GM19240 (cell line): ENCODE data around the gene C1S.
"Not testable (repeated sequence)": the region's sequence is repeated elsewhere in the genome, so short reads cannot be mapped to it uniquely, and the experiment has no call there.

ENCODE experiments used
- DNase-seq: peaks from one replicate; pipeline ENCODE4 v3.0.0; 2011; ENCODE audit warnings: low spot score; ENCODE audit not compliant: insufficient read length

The C1S gene

GRCh38 chr12:7102582-7102981 lies 42.1 kb downstream of the C1S start:
- DNase-seq: no peak

GRCh38 chr12:7103837-7104584 lies 43.5 kb downstream of the C1S start:
- DNase-seq: no peak

DNA sequence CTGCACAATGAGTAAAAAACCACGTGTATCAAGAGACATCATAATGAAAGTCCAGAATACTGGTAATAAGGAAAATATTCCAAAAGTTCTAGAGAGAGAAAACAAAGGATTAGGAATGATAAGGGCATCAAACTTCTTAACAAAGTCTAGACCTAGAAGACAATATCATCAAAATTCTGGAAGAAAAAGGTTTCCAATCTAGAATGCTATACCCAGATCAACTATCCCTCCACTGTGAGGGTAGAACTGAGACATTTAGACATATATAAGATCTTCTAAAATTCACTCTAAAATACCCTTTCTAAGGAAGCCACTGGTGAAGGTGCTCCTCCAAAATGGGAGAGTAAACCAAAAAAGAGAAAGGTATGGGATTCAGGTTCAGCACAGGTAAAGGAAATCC lies 45.6 kb downstream of the C1S start:
- no peak for DNase-seq

DNA sequence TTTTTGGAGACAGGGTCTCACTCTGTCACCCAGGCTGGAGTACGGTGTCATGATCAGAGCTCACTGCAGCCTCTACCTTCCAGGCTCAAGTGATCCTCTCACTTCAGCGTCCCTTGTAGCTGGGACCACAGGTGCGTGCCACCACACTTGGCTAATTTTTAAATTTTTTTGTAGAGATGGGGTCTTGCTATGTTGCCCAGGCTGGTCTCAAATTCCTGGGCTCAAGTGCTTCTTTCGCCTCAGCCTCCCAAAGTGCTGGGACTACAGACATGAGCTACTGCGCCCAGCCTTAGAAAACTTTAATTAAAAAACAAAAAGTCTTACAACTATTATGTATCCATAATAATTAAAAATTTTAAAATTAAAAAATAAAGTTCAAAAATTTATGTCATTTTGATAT lies 46.7 kb downstream of the C1S start:
- DNase-seq: not testable (repeated sequence)

DNA sequence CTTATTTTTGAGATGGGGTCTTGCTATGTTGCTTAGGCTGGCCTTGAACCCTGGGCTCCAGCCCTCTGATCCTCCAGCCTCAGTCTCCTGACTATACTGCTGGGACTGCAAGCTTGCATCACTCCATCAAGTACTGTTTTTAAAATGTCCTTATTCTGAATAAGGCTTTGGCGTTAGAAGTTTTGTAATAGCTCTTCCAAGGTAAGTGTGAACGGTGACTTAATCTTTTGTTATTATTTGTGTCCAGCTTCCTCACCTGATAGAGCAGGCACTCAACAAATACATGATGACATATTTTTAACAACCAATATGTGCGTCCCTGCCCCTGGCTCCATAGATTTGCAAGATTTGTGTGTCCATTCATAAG lies 47.1 kb downstream of the C1S start:
- no peak for DNase-seq

GRCh38 chr12:7108003-7108795 lies 47.7 kb downstream of the C1S start:
- DNase-seq: peak; percentile 86

DNA sequence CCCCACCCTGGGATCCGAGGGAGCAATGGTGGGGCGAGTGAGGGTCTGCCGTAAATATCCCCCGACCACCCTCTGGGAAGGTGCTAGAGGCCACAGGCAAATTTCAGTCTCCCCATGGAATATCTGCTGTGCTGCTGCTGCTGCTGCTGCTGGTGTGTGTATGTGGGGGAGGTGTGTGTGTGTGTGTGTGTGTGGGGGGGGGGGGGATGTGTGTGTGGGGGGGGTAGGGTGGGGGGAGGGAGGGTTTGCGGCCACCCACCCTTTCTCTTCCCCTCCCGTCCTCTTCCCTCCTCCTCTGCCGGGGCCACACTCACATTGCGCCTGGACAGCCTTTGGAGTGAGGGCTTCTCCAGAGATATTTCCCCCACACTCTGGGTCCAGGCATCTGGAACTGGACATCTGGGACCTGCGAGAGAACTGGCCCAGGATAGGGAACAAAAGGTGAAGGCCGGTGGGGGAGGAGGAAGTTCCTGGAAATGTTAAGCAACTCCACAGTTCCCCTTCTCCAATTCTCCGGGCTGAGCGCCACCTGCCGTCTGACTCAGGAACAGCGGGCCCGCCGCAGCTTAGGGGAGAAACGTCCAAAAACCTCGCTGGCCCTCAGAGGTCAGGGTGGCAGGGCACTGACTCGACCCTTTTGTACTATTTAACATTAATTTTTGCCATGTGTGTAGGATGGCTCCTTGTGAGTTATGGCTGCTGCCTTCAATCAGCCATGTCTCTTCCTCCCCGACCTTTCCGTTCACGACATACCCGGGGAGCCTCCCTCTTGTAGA lies 48.5 kb downstream of the C1S start, which contains the start of gene C1RL:
C1RL (minus strand) TSS at position 419 of the 776 bp plus-strand sequence; CDS start at position 385, 34 bp downstream.
- DNase-seq: peak; percentile 34

DNA sequence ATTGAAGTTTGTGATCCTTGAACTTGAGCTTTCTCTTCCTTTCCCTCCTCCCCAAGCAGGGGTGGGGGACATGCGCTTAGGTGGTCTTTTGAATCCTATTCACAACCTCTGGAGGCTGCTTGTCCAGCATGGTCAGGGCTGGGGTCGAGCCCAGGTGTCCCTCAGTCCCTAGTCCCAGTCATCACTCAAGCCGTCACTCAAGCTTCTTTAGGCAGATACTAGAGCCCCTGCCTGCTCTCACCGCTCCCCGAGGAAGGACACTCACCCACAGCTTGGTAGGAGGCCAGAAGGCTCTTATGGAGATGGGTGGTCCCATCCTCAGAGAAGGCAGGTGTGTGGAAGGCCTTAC lies 49.0 kb downstream of the C1S start:
- DNase-seq: no peak

DNA sequence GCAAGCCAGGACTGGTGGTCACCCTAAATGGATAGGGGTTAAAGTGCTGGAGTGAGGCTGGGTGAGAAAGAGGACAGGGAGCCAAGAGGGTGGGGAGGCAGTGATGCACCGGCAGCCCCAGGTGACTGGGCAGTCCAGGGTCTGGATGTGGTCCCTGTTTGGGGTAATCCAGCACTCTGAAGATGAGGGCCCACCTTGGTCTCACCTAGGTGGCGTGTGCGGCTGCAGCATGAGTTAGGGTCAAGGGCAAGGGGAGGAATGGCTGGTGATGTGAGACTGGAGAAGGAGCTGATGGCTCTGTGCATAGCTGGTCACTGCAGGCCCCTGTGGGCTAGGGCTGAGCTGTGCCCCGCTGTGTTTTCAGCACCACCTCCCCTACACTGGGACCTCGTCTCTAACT lies 50.1 kb downstream of the C1S start:
- DNase-seq: no peak

GRCh38 chr12:7112041-7112440 lies 51.5 kb downstream of the C1S start:
- no peak for DNase-seq

- DNase-seq: peak; percentile 57
These were observed 52.9 kb downstream of the C1S start for GRCh38 chr12:7113389-7113871.

DNA sequence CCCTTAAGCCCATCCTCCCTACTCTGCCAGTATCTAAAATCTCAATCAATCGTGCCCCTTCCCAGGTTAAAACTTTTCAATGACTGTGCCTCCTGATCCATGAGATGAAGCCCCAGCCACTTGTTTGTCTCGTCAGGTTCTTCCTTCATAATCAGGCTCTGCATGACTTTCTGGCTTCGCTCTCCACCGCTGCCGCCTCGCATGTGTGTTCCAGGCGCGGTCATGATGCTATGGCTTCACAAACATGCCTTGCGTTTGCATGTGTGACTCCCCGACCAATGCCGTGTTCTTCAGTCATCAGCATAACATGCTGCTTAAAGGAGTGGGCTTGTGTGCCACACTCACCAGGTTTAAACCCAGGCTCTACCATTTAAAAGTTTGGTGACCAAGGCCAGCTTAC lies 53.5 kb downstream of the C1S start:
- no peak for DNase-seq

DNA sequence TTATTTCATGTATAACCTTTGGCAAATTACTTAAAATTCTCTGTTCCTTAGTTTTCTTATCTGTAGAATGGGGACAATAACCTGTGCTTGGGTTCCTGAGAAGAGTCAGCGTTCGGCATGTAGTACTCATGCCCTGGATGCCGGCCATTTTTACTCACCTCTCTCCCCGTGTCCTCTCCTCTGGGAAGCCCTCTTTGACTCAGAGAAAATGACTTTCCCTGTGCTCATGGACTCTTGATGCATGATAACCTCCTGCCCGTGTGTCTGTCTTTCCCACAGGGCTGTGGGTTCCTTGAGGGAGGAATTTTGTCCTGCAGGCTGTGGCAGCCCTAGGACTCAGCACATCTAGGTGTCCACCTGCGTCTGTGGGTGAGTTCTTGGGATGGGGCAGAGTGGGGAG lies 54.3 kb downstream of the C1S start:
- DNase-seq: no peak

GRCh38 chr12:7116196-7116595 lies 55.7 kb downstream of the C1S start:
- DNase-seq: no peak

- no peak for DNase-seq
These were observed 56.4 kb downstream of the C1S start for GRCh38 chr12:7116916-7117315.

- no peak for DNase-seq
These were observed 57.2 kb downstream of the C1S start for GRCh38 chr12:7117670-7118069.

GRCh38 chr12:7118881-7119280 lies 58.4 kb downstream of the C1S start:
- DNase-seq: no peak

- no peak for DNase-seq
These were observed 59.6 kb downstream of the C1S start for GRCh38 chr12:7120166-7120565.
